Measurements from ENCODE around the gene EFHD2. TPM values are rescaled to one million over a fixed set of nuclear protein-coding genes. Genes with fewer than 3 reads are reported as not detected.
"Not testable (repeated sequence)": the region's sequence is repeated elsewhere in the genome, so short reads cannot be mapped to it uniquely, and the experiment has no call there.

EFHD2 gene
- polyA plus RNA-seq, 3 donors, result 9.6 to 19.8 (median 14.5) TPM

DNA sequence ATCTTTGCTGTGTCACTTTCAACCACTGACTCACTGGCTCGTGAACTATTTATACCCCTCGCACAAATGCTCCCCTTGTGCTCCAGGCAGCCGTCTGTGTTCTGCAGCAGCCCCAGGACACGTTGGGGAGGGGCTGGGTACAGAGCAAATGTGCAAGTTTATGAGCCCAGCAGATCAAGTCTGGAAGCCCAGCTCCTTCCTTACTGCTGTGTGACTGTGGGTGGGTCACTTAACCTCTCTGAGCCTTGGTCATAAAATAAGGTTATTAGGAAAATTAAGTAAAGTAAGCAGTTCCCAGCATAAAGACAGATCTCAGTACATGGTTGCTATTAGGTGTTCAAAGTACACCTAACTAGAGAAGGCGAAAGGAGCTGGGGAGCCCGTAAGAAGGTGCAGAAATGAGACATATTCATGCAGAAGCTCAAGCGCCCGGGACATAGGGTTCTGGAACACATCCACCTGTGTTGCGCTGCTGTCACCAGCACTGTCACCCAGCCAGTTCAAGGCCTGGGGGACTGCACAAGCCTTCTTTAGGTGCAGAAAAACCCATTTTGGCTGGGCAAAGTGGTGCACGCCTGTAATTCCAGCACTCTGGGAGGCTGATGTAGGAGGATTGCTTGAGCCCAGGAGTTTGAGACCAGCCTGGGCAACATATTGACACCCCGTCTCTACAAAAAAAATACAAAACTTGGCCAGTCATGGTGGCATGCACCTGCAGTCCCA, 13.8 kb downstream of the EFHD2 start:
- no peak for DNase-seq (ENCODE audit: extremely low read depth in 1 of 11, low read depth in 9 of 11, low spot score in 4 of 11)

DNA sequence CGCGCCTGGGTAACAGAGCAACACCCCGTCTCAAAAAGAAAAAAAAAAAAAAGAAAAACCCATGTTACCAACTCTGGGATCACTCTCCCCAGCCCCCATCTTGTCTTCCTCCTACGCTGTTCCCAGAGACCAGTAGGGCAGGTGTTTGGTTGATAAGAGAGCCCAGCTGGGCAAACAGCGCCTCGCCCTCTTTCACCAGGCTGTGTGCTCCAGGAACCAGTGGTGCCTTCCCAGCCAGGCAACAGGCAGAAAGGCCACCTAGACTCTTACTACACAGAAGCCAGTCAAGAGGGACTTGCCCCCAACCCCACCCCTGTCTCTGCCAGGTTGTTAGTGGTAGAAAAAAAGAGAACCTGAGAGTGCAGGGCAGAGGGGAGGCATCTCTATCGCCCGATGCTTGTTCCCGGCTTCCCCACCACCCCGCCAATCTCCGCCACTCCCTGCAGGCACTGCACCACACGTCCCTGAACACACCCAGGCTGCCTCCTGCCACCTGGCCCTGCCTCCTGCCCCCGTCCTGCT, 14.5 kb downstream of the EFHD2 start:
- DNase-seq (ENCODE audit: extremely low read depth in 1 of 11, low read depth in 9 of 11, low spot score in 4 of 11), result no peak

DNA sequence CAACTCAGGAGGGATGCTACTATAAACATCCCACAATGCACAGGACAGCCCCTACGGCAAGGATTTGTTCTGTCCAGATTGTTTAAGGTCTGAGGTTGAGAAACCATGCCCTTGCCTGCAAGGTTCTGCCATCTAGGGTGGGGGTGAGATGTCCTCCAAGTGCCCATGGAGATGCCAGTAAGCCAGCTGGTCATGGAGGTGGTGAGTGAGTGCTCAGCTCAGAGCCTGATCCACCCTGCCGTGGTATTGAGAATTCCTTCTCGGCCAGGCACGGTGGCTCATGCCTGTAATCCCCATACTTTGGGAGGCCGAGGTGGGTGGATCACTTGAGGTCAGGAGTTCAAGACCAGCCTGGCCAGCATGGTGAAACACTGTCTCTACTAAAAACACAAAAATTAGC, 15.3 kb downstream of the EFHD2 start:
- no peak for DNase-seq (ENCODE audit: extremely low read depth in 1 of 11, low read depth in 9 of 11, low spot score in 4 of 11)

DNA sequence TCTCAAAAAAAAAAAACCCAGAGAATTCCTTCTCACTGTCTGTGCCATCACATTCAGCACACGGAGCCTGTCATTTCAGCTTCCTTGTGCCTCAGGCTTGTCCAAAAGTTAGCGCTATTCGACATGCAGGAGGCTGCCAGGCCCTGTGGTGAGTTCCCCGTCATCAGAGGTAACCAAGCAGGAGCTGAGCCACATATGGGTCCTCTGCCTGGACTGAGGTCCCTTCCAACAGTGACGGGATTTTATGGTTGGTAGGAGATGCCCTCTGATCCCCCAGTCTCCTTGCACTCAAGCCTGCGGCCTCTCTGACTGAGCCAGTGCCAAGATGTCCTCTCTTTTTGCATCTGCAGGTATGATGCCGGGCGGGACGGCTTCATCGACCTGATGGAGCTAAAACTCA, 15.8 kb downstream of the EFHD2 start:
- no peak for DNase-seq (ENCODE audit: extremely low read depth in 1 of 11, low read depth in 9 of 11, low spot score in 4 of 11)

DNA sequence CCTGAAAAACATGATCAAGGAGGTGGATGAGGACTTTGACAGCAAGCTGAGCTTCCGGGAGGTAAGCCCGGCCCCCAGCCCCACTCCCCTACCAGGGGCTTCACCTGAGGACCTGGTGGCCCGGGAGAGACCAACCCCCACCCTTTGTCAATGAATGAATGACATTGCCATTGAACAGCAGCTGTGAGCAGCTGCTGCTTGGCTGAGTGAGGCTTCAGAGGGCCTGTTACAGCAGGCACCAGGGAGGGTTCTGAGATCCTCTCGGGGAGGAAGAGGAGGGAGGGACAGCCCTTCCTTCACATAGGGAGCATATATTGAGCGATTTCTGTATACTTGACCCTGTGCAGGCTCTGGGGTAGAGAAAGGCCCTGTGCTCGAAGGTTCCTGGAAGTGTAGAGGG, 16.3 kb downstream of the EFHD2 start:
- no peak for DNase-seq (ENCODE audit: extremely low read depth in 1 of 11, low read depth in 9 of 11, low spot score in 4 of 11)

DNA sequence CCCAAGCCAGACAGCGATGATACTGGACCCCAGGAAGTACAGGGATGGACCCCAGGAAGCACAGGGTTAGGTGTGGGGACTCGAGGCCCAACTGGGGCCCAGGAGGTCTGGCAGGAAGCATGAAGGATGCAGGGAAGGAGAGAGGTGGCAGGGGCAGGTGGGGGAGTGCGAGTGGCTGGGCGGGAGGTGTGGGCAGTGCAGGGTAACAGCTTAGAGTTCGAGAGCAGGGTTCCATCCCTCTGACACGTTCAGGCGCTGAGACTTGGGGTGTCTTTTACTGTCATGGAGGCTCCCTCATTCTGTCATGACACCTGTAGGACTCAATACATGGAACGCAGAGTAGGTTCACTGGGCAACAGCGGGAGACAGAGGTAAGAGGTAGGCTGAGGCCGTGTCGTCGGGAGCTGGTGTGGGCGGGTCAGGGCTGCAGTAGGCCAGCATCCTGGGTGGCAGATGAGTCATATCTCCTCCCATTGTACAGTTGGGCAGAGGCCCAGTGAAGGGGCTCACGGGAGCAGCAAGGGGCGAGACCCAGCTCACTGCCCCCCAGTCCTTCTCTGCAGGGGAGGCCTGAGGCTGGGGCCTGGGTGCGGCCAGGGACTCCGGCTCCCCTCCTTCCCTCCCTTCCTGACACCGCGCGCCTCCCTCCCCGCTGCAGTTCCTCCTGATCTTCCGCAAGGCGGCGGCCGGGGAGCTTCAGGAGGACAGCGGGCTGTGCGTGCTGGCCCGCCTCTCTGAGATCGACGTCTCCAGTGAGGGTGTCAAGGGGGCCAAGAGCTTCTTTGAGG, 17.0 kb downstream of the EFHD2 start:
- no peak for DNase-seq (ENCODE audit: extremely low read depth in 1 of 11, low read depth in 9 of 11, low spot score in 4 of 11)

DNA sequence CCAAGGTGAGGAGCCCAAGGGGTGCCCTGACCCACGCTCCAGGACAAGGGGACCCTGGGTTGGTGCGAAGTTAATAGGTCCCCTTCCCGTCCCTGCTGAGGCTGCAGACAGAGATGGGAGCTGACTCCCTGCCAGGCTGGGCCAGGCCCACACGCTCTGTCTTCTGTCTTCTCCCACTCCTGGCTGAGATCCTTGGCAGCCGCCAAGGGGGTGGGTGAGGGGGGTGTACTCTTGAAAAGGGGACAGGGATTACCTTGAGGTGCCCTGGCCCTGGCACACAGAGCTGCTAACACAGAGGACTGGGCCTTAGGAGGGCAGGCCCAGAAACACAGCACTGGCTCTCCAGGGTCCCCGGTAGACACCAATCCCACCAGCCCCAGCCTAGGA, 17.6 kb downstream of the EFHD2 start:
- no peak for DNase-seq (ENCODE audit: extremely low read depth in 1 of 11, low read depth in 9 of 11, low spot score in 4 of 11)

DNA sequence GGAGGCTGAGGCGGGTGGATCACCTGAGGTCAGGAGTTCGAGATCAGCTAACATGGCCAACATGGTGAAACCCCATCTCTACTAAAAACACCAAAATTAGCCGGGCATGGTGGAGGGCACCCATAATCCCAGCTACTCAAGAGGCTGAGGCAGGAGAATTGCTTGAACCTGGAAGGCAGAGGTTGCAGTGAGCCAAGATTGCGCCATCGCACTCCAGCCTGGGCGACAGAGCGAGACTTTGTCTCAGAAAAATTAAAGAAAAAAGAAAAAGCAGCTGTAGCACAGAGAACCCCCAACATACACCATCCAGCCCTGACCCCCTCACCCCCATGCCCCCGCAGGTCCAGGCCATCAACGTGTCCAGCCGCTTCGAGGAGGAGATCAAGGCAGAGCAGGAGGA, 18.6 kb downstream of the EFHD2 start:
- not testable (repeated sequence) for DNase-seq (ENCODE audit: extremely low read depth in 1 of 11, low read depth in 9 of 11, low spot score in 4 of 11)

DNA sequence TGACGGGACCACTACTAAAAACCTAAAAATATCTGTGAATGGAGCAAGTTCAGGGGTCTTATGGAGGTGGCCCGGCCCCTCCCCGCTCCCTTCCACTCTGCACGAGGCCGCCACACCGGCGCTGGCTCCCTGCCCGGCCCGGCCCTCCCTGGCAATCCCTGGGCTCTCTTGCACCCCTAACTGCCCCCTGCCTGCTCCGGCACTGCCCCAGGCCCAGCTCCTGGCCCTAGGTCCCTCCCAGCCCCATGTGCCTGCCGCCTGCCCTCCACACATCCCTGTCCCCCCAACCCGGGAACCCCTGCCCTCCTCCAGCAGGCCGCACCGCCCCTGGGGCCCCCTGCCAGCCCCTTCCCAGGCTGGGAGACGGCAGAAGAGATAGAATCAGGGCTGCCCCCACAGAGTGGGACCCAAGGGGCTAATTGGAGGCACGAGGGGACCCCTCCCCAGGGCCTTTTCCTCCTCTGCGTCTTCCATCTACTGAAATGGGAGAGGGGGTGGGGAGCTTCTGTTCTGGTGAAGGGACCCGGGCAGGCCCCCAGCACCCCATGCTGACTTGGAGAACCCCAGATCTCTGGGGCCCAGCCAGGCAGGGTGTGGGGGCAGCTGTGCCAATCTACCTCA, 19.2 kb downstream of the EFHD2 start:
- no peak for DNase-seq (ENCODE audit: extremely low read depth in 1 of 11, low read depth in 9 of 11, low spot score in 4 of 11)

DNA sequence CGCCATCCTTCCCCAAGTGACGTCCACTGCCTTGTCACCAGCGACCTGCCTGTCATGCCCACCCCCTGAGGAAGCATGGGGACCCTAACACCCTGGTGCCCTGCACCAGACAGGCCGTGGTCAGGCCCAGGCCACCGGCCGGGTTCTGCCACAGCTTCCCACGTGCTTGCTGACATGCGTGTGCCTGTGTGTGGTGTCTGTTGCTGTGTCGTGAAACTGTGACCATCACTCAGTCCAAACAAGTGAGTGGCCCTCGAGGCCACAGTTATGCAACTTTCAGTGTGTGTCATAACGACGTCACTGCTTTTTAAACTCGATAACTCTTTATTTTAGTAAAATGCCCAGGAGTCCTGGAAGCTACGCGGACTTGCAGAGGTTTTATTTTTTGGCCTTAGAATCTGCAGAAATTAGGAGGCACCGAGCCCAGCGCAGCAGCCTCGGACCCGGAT, 20.0 kb downstream of the EFHD2 start:
- DNase-seq (ENCODE audit: extremely low read depth in 1 of 11, low read depth in 9 of 11, low spot score in 4 of 11), result no peak

DNA sequence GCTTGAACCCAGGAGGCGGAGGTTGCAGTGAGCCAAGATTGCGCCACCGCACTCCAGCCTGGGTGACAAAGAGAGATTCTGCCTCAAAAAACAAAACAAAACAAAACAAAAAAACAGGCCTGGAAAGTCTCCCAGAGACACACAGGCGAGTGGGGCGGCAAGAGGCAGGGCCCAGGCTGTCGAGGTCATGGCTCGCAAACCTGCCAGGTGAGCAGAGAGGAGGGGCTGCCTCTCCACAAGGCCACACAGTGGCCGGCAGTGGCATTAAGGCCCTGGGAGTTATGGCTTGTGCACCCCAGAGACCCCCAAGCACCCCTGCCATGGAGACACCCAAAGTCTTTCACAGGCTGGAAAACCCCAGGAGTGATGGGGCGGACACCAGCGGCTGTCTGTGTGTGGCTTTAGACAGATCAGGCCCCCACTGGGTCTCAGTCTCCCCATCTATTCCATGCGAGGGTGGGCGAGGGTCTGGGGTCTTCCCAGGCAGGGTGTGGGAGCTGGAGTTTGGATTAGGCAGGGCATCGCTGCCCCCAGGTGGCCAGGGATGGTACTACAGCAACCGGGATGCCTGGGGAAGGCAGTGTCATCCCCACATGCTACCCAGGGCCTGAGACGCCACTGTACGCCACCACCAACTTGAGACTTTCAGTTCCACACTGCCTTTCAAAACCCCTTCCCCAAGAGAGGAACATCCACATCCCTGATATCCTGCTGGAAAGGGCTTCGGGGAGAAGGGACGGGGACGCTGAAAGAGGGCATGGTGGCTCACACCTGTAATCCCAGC, 21.3 kb downstream of the EFHD2 start:
- peak in 2 of 11 donors; percentile 44 to 55 for DNase-seq (ENCODE audit: extremely low read depth in 1 of 11, low read depth in 9 of 11, low spot score in 4 of 11)

DNA sequence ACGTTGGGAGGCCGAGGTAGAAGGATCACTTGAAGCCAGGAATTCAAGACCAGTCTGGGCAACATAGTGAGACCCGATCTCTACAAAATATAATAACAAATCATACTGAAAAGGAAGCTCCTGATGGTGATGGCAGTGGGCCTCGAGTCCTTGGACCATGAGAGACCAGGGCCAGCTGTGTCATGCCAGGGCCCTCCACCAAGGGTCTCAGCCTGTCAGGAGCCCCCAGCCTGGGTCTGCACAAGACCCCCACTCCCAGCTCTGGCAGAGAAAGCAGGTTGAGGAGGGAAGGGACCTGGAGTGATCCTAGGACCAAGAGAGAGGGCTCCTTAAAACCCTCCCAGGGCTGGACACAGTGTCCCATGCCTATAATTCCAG, 21.9 kb downstream of the EFHD2 start:
- no peak for DNase-seq (ENCODE audit: extremely low read depth in 1 of 11, low read depth in 9 of 11, low spot score in 4 of 11)

DNA sequence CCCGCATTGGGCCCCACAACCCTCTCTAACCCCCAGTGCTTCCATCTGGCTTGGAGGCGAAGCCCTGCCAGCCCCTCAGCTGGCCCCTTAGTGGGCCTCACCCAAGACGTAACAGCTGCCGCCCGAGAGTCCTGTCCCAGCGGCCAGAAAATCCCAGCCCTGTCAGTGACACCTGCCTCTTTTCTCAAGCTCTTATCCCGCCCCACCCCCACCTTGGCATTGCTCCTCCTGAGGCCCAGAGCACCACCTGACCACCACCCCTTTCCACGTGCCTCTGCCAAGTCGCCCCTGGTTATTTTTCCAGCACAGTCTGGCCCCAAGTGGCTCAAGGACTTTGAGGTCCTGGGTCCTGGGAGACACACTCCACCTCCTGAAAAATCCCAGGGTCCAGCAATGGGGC, 22.6 kb downstream of the EFHD2 start:
- no peak for DNase-seq (ENCODE audit: extremely low read depth in 1 of 11, low read depth in 9 of 11, low spot score in 4 of 11)

DNA sequence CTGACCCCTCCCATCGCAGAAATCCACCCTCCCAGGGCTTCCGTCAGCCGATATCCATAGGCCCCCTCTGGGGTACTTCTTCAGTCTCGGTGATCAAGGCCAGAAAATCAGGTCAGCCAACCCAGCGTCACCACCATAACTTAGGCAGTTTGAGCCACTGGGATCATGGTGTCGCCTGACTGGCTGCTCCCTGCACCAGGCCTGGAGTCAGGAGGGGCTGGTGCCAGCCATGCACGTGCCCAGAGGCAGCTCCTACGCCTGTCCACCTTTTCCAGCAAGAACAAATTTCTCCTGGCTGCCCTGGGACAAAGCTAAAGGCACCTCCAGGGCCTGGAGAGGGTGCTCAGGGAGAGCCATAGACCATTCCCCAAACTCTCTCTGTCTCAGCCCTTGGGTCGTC, 23.8 kb downstream of the EFHD2 start:
- DNase-seq (ENCODE audit: extremely low read depth in 1 of 11, low read depth in 9 of 11, low spot score in 4 of 11), result no peak

DNA sequence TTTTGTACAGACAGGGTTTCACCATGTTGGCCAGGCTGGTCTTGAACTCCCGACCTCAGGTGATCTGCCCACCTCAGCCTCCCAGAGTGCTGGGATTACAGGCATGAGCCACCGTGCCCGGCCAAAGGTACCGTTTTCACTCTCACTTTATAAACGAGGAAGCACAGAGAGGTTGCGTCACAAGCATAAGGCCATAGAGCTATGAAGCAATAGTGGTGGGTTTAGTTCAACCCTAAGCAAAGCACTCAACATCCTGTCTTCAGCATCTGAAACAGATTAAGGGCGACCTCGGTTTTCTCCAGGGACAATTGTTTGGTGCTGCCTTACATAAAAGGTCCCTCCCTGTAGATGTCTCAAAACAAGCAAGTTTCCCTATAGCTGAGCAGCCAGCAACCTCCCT, 25.1 kb downstream of the EFHD2 start:
- DNase-seq (ENCODE audit: extremely low read depth in 1 of 11, low read depth in 9 of 11, low spot score in 4 of 11), result not testable (repeated sequence)

DNA sequence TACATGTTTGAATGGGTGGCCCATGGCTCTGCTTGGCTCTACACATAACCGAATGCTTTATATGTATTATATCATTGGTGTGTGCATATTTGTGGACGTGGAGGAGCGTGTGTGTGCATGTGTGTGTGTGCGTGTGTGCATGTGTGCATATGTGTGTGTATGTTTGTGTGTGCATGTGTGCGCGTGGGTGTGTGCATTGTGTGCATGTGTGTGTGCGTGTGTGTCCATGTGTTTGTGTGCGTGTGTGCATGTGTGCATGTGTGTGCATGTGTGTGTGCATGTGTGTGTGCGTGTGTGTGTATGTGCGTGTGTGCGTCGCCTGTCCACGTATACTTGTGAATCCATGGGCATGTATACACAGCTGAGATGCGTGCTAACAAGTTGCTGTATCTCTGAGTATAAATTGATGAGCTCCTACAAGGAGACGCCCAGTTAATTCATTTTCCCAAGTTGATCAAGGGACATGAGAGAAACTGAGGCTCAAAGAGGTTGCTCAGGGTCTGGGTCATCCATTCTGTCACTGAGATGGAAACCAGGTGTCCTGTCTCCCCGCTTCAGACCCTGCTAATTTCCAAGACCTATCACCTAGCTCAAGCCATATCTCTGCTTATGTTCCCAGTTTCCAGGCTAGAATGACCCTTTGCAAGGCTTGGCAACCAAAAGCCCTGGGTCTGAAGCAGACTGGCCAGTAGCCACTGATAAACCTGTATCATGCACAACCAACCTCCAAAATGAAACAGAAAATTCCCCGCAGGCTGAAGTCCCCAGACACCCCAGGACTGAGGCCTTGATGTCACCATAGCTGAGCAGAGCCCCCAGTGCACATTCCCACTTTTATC, 25.8 kb downstream of the EFHD2 start:
- DNase-seq (ENCODE audit: extremely low read depth in 1 of 11, low read depth in 9 of 11, low spot score in 4 of 11), result no peak

DNA sequence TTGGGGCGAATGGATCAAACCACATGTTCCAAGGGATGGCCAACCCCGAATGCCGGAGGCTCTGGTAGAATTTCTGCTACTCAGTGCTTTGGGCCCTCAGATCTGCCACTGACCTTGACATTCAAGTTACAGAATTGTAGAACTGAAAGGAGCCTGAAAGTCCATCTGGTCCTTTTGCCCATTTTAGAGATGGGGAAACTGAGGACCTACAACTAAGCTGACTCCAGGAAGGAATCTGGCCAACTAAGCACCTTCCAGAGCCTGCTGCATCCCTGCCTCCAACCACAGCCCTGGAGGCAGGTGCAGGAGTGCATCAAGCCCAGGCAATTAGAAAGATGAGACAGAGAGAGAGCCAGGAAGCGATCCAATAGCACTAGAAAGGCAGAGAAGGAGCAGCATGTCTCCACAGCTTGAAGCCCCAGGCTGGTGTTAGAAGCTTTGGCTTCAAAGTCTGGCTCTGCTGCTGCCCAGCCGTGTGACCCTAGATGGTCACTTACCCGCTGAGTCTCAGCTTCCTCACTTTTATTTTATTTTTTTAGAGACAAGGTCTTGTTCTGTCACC, 27.3 kb downstream of the EFHD2 start:
- DNase-seq (ENCODE audit: extremely low read depth in 1 of 11, low read depth in 9 of 11, low spot score in 4 of 11), result no peak

DNA sequence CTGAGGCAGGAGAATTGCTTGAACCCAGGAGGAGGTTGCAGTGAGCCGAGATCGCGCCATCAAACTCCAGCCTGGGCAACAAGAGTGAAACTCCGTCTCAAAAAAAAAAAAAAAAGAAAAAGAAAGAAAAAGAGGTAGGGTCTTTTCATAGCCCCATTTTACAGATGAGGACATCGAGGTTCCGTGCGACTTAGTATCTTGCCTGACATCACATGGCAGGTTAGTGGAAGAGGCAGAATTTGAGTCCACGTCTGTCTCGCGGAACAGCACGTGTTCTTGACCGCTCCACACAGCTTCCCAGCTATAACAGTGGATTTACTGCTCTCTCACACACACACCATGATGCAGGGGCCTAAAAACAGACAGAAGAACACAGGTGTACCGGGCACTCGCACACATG, 29.6 kb downstream of the EFHD2 start:
- DNase-seq (ENCODE audit: extremely low read depth in 1 of 11, low read depth in 9 of 11, low spot score in 4 of 11), result no peak
